Activated CD8-positive, alpha-beta memory T cell treated with anti-CD3 and anti-CD28 coated beads, Interleukin-2, amount 50 U/mL, for 48 hours (primary cell): ENCODE measurements around the gene DACT2.

Experiments used
- DNase-seq: peaks from one replicate; pipeline ENCODE4 v3.0.0-alpha.2; 2020

DACT2 gene

DNA sequence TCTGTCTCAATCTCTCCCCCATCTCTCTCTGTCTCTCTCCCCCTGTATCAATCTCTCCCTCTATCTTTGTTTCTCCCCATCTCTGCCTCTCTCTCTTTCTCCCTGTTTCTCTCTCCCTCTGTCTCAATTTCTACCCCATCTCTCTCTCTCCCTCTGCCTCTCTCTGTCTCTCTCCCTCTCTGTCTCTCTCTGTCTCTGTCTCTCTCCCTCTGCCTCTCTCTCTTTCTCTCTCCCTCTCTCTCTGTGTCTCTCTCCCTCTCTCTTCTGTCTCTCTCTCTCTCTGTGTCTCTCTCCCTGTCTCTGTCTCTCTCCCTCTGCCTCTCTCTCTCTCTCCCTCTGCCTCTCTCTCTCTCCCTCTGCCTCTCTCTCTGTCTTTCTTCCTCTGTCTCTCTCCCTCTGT, 62.6 kb downstream of the DACT2 start:
- DNase-seq: no peak
